Motor neuron (in vitro differentiated cells): Measurements from ENCODE around the gene CDKL5. TPM values are rescaled to one million over a fixed set of nuclear protein-coding genes. Genes with fewer than 3 reads are reported as not detected.
"Not testable (repeated sequence)": the region's sequence is repeated elsewhere in the genome, so short reads cannot be mapped to it uniquely, and the experiment has no call there.

Experiments used
- ATAC-seq, 8 experiments: fragments of 200-7000 bp; cut with Tn5 transposase; replicated peaks in 6 of 8; 2 replicates each; pipeline ENCODE4 v1.8.0; 2021; ENCODE audit warnings: mild to moderate bottlenecking in 8 of 8, moderate library complexity in 8 of 8
- H3K27ac ChIP-seq, 2 donors: fragments of 250-450 bp; sonication (Bioruptor Pico); 2 replicates each; pipeline ENCODE4 v1.9.0; 2021; ENCODE audit warnings: antibody characterized with exemption in 2 of 2, mild to moderate bottlenecking in 2 of 2, moderate library complexity in 1 of 2
- H3K4me1 ChIP-seq, 2 donors: fragments of 250-450 bp; sonication (Bioruptor Pico); replicated peaks in 1 of 2; 2 replicates each; pipeline ENCODE4 v1.6.1; 2021; ENCODE audit warnings: antibody characterized with exemption in 2 of 2, mild to moderate bottlenecking in 2 of 2, moderate library complexity in 1 of 2
- H3K4me3 ChIP-seq, 5 donors: fragments of 250-450 bp; sonication (Bioruptor Pico); 2 replicates each; pipeline ENCODE4 v1.9.0; 2021; ENCODE audit warnings: antibody characterized with exemption in 5 of 5, mild to moderate bottlenecking in 5 of 5, moderate library complexity in 4 of 5
- WGBS, 10 experiments: fragments of 450-650 bp; shearing (Covaris generic); methylation state at CpG; one replicate each; pipeline ENCODE4 v1.0.0; 2022; 5-methylcytosine and 5-hydroxymethylcytosine counted together
- in situ Hi-C, 9 experiments: fragments of 400-800 bp; cut with MboI; loops; one replicate each; pipeline ENCODE4 v1.15.0; 2021; ENCODE audit warnings: low sequenced_read_pairs in 9 of 9, low pct_unique_long_range_greater_than_20kb in 2 of 9; ENCODE audit not compliant: unreplicated experiment in 9 of 9
- total RNA-seq, 8 experiments: library from RNA; unstranded; fragments of 300-600 nt; gene quantifications; 2 replicates each; pipeline versions ENCODE4 v1.2.3 to v1.2.4, GENCODE V29; 2022

CDKL5 gene
- total RNA-seq, 8 experiments from 2014 or later: 0.71 to 10.6 (median 7.5) TPM

GRCh38 chrX:18424482-18425198 is 768 bp upstream of the CDKL5 start:
- Histone ChIP-seq H3K4me1 (peaks cover 0 to 15% of the 10 kb centered on the region in 2 donors), H3K4me3 (peak overlapping the region; percentile 55 to 96 (median 83)), H3K27ac (peak overlapping the region; percentile 30 to 78)
- ATAC-seq: peak in 5 of 8 experiments; percentile 51 to 61 (median 58)
- WGBS, 10 experiments: 0 to 14% (median 0%) methylated on average over 1 to 4 of the region's 28 CpGs; no CpG with 5 or more reads in 5 of the 10 experiments
- in situ Hi-C loops: loop anchor here in 4 of 9 experiments (25.0 kb wide), 3 partner anchors 463 to 913 kb away; partner anchors contain the start of gene PDHA1 (in 1 of the 4)

- peak overlapping the region; percentile 55 to 96 (median 83) for H3K4me3 ChIP-seq
- WGBS, 10 experiments: 0% methylated on average over 1 of the region's 40 CpGs; no CpG with 5 or more reads in 9 of the 10 experiments
- H3K4me1 ChIP-seq: peaks cover 0 to 15% of the 10 kb centered on the region in 2 donors
- H3K27ac ChIP-seq: peak overlapping the region; percentile 66 to 72
- in situ Hi-C loops: no loop called here
- ATAC-seq: no peak
Observed at GRCh38 chrX:18426004-18426320, 554 bp downstream of the CDKL5 start.

- no peak overlapping the region for H3K27ac ChIP-seq
- peak overlapping the region; percentile 9 to 96 (median 79) for H3K4me3 ChIP-seq
- H3K4me1 ChIP-seq: peaks cover 0 to 15% of the 10 kb centered on the region in 2 donors
- WGBS, 10 experiments: 3 to 100% (median 57%) methylated on average over 1 to 5 of the region's 5 CpGs; no CpG with 5 or more reads in 5 of the 10 experiments
- ATAC-seq: no peak
- in situ Hi-C loops: no loop called here
Observed at GRCh38 chrX:18428006-18428405, 2.6 kb downstream of the CDKL5 start.

GRCh38 chrX:18433288-18433687 is 7.9 kb downstream of the CDKL5 start:
- H3K4me3 ChIP-seq, H3K27ac ChIP-seq, H3K4me1 ChIP-seq, in situ Hi-C loops, ATAC-seq: not testable (repeated sequence)
- WGBS, 10 experiments: 61 to 100% (median 80%) methylated on average over 1 to 9 of the region's 14 CpGs; no CpG with 5 or more reads in 5 of the 10 experiments

- no peak for ATAC-seq
- Histone ChIP-seq H3K4me1 (no peaks in the 10 kb centered on the region), H3K4me3 (no peak overlapping the region), H3K27ac (no peak overlapping the region)
- WGBS, 10 experiments: 37 to 100% (median 100%) methylated on average over 1 to 2 of the region's 2 CpGs; no CpG with 5 or more reads in 7 of the 10 experiments
- in situ Hi-C loops: no loop called here
Observed at GRCh38 chrX:18434896-18435295, 9.5 kb downstream of the CDKL5 start.

- in situ Hi-C loops: no loop called here
- WGBS, 10 experiments: 57 to 60% methylated on average over 1 of the region's 1 CpG; no CpG with 5 or more reads in 8 of the 10 experiments
- Histone ChIP-seq H3K4me3 (no peak overlapping the region), H3K4me1 (no peaks in the 10 kb centered on the region), H3K27ac (no peak overlapping the region)
- no peak for ATAC-seq
Observed at GRCh38 chrX:18436017-18436416, 10.6 kb downstream of the CDKL5 start.

- 53 to 100% methylated on average over 2 to 3 of the region's 4 CpGs; no CpG with 5 or more reads in 8 of the 10 experiments for WGBS, 10 experiments
Observed at GRCh38 chrX:18440835-18441234, 15.4 kb downstream of the CDKL5 start.

GRCh38 chrX:18441780-18442367 is 16.5 kb downstream of the CDKL5 start:
- H3K4me3 ChIP-seq: no peak overlapping the region
- in situ Hi-C loops: no loop called here
- no peak for ATAC-seq
- H3K4me1 ChIP-seq: no peaks in the 10 kb centered on the region
- WGBS, 10 experiments: 0 to 80% (median 58%) methylated on average over 1 to 3 of the region's 3 CpGs; no CpG with 5 or more reads in 7 of the 10 experiments
- no peak overlapping the region for H3K27ac ChIP-seq

More at GRCh38 chrX:18440835-18441234, 15.4 kb downstream of the CDKL5 start:
- in situ Hi-C loops: no loop called here
- Histone ChIP-seq H3K4me1 (no peaks in the 10 kb centered on the region), H3K4me3 (no peak overlapping the region), H3K27ac (no peak overlapping the region)
- no peak for ATAC-seq

- in situ Hi-C loops: no loop called here
- 83 to 100% (median 100%) methylated on average over 1 to 3 of the region's 3 CpGs; no CpG with 5 or more reads in 7 of the 10 experiments for WGBS, 10 experiments
- Histone ChIP-seq H3K4me3 (no peak overlapping the region), H3K27ac (no peak overlapping the region), H3K4me1 (no peaks in the 10 kb centered on the region)
- no peak for ATAC-seq
Observed at GRCh38 chrX:18448416-18448815, 23.0 kb downstream of the CDKL5 start.

- in situ Hi-C loops: no loop called here
- Histone ChIP-seq H3K27ac (no peak overlapping the region), H3K4me3 (no peak overlapping the region), H3K4me1 (no peaks in the 10 kb centered on the region)
- ATAC-seq: no peak
- WGBS, 10 experiments: 17 to 40% (median 33%) methylated on average over 1 to 3 of the region's 4 CpGs; no CpG with 5 or more reads in 6 of the 10 experiments
Observed at GRCh38 chrX:18449236-18449635, 23.8 kb downstream of the CDKL5 start.

GRCh38 chrX:18455384-18455783 is 30.0 kb downstream of the CDKL5 start:
- H3K27ac ChIP-seq: no peak overlapping the region
- 0 to 100% (median 59%) methylated on average over 1 to 2 of the region's 2 CpGs; no CpG with 5 or more reads in 4 of the 10 experiments for WGBS, 10 experiments
- no peak overlapping the region for H3K4me3 ChIP-seq
- no peak for ATAC-seq
- no peaks in the 10 kb centered on the region for H3K4me1 ChIP-seq
- in situ Hi-C loops: no loop called here

GRCh38 chrX:18457000-18457399 is 31.6 kb downstream of the CDKL5 start:
- no peak overlapping the region for H3K27ac ChIP-seq
- no peak for ATAC-seq
- WGBS, 10 experiments: 39 to 100% (median 80%) methylated on average over 1 to 2 of the region's 2 CpGs; no CpG with 5 or more reads in 3 of the 10 experiments
- H3K4me1 ChIP-seq: no peaks in the 10 kb centered on the region
- no peak overlapping the region for H3K4me3 ChIP-seq
- in situ Hi-C loops: no loop called here

GRCh38 chrX:18461431-18461830 is 36.0 kb downstream of the CDKL5 start:
- Histone ChIP-seq H3K4me1 (no peaks in the 10 kb centered on the region), H3K27ac (no peak overlapping the region), H3K4me3 (no peak overlapping the region)
- WGBS, 10 experiments: 0 to 11% methylated on average over 1 of the region's 1 CpG; no CpG with 5 or more reads in 8 of the 10 experiments
- ATAC-seq: no peak
- in situ Hi-C loops: no loop called here
